GM06990 (cell line): ENCODE results near the gene STX2.
"Not testable (repeated sequence)": the region's sequence is repeated elsewhere in the genome, so short reads cannot be mapped to it uniquely, and the experiment has no call there.

ENCODE experiments used
- DNase-seq: peaks from one replicate; pipeline ENCODE4 v3.0.0-alpha.2; 2011; ENCODE audit not compliant: insufficient read length; ENCODE audit errors: extremely low read depth
- H3K27me3 ChIP-seq: replicated peaks from 2 replicates; pipeline ENCODE4 v1.6.0; 2011; ENCODE audit warnings: low read length; ENCODE audit not compliant: control insufficient read depth, insufficient read depth
- H3K36me3 ChIP-seq: 2 replicates; pipeline ENCODE4 v1.5.1; 2011; ENCODE audit warnings: low read length; ENCODE audit not compliant: control insufficient read depth, insufficient read depth
- H3K4me3 ChIP-seq: replicated peaks from 2 replicates; pipeline ENCODE4 v1.5.1; 2011; ENCODE audit warnings: low read depth, mild to moderate bottlenecking, control low read depth, low read length
- CTCF ChIP-seq: IDR thresholded peaks from 2 replicates; pipeline ENCODE4 v1.5.1; 2011; ENCODE audit warnings: low read length, control low read depth, mild to moderate bottlenecking, inconsistent platforms; ENCODE audit not compliant: insufficient read depth, poor library complexity, severe bottlenecking

STX2 gene

DNA sequence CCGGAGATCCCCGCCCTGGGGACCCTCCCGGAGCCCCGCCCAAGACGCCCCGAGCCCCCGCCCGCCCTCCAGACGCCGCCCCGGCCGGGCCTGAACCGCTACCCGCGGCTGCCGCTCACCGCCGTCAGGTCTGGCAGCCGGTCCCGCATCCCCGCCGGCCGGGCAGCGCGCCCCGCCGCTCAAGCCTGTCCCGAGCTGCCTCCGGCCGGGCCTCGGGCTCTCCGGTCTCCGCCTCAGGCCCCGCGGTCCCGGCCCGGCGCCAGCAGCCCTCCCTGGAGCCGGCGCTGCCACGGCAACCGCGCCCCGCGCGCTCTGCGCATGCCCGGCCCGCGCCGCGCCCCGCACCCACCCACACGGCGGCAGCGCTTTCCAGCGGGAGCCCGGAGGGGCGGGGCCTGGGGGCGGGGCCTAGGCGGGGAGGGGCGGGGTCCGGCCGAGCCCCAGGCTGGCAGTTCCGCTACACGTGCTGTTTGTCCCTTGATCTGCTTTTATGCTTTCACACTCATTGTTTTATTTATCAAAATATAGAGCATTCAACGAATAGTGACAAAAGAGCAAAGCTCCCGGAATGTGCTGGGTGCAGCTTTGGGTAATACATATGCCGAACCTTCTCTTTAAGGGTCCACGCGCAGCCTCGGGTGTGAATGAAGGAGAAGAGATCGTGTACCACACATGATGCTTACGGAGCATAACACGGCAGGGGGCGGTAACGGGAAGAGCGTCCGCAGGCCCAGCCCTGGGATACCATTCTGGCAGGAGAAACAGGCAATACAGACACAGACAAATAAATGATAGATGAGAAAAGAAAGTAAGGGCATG is at the start of gene STX2:
STX2 (minus strand) TSS at position 300 of the 819 bp plus-strand sequence; CDS start at position 149, 151 bp downstream.
- H3K36me3 ChIP-seq, result no peaks in the 10 kb centered on the region
- peak; percentile 87 for DNase-seq
- TF ChIP-seq CTCF, result peak; percentile 22
- H3K4me3 ChIP-seq, result peak within 1 kb of the TSS; percentile 83
- no peaks in the 10 kb centered on the region for H3K27me3 ChIP-seq

DNA sequence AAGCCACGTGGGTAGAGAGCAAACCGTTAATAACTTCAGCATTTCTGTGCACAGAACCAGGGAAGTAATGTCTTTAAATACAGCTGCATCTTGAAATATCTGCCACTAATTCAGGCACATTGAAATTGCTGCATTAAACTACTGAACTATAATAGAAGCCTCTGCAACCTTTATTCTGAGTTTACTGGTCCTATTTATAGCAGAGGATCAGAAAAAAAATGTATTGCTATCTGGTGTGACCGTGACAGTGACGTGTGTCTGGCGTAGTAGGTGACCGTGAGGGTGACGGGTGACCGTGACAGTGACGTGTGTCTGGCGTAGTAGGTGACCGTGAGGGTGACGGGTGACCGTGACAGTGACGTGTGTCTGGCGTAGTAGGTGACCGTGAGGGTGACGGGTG is 48.1 kb upstream of the STX2 start:
- not testable (repeated sequence) for H3K4me3 ChIP-seq, DNase-seq, H3K27me3 ChIP-seq, H3K36me3 ChIP-seq

DNA sequence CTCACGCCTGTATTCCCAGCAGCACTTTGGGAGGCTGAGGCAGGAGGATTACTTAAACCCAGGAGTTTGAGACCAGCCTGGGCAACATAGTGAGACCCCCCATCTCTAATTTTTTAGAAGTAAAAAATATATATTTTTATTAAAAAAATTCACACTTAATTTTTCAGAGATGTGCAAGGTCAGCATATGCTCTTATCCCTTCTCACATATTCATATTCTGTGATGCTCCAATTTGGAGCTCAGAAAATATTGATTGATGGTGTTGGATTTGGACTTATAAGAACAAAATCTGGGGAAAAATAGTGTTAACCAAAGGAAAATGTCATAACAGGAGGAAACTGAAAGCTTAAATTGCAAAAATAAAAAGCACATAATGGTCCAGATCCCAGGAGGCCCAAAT is 42.5 kb upstream of the STX2 start:
- Histone ChIP-seq H3K27me3 (no peaks in the 10 kb centered on the region), H3K36me3 (no peaks in the 10 kb centered on the region; the same call in 1 of the 2 replicates), H3K4me3 (no peak overlapping the region)
- DNase-seq, result no peak
- TF ChIP-seq CTCF, result no peak

GRCh38 chr12:130881046-130881445 is 42.0 kb upstream of the STX2 start:
- TF ChIP-seq CTCF, result no peak
- Histone ChIP-seq H3K27me3 (no peaks in the 10 kb centered on the region), H3K36me3 (no peaks in the 10 kb centered on the region; the same call in 1 of the 2 replicates), H3K4me3 (no peak overlapping the region)
- no peak for DNase-seq

DNA sequence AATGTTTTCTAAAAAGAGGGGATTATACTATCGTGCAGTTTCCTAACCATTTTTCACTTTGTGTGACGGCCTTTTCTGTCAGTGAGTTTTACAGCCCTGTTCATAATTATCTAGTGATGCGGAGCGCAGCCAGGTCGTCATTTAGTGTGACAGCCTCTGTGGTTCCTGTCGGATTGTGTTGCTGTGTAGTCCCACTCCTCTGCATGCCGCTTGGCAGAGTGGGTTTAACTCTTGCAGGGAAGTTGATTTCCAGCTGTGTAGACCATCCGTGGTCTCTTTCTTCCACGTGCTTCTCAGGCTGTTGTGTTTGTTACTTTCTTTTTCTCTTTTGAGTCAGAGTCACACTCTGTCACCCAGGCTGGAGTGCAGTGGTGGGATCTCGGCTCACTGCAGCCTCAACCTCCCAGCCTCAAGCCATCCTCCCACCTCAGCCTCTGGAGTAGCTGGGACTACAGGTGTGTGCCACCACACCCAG is 41.4 kb upstream of the STX2 start:
- Histone ChIP-seq H3K4me3 (peak overlapping the region; percentile 44; the same call in 1 of the 2 replicates), H3K36me3 (peaks cover 3% of the 10 kb centered on the region), H3K27me3 (no peaks in the 10 kb centered on the region)
- no peak for TF ChIP-seq CTCF
- DNase-seq, result peak; percentile 38

GRCh38 chr12:130879781-130880389 is 40.8 kb upstream of the STX2 start:
- no peaks in the 10 kb centered on the region for H3K27me3 ChIP-seq
- DNase-seq, result peak; percentile 36
- peaks cover 6% of the 10 kb centered on the region for H3K36me3 ChIP-seq
- H3K4me3 ChIP-seq, result peak overlapping the region; percentile 44; the same call in 1 of the 2 replicates
- no peak for TF ChIP-seq CTCF
